WTC11 (cell line): ENCODE results near the gene S100A12. TPM values are rescaled to one million over a fixed set of nuclear protein-coding genes. Genes with fewer than 3 reads are reported as not detected.

Source experiments
- ATAC-seq: fragments of 200-7000 bp; cut with Tn5 transposase; 2 replicates; pipeline ENCODE4 v1.10.0; 2021; ENCODE audit warnings: mild to moderate bottlenecking, moderate library complexity
- CTCF ChIA-PET: fragments of 300-600 bp; sonication (Branson Sonifier 250); formaldehyde crosslinking; loops from one replicate; lab custom pipeline; 2021; ENCODE audit warnings: antibody characterized with exemption; lab: Charles Lee
- POLR2A ChIA-PET: fragments of 350-600 bp; sonication (Branson Sonifier 250); formaldehyde crosslinking; loops from one replicate; lab custom pipeline; 2021; ENCODE audit warnings: antibody characterized with exemption; lab: Charles Lee
- DNase-seq: peaks from one replicate; pipeline ENCODE4 v3.0.0; 2021; ENCODE audit warnings: low spot score
- H3K27ac Mint-ChIP-seq: 2 replicates; pipeline ENCODE4 v1.8.0; 2021; ENCODE audit warnings: mixed read lengths
- H3K27me3 Mint-ChIP-seq: 2 replicates; pipeline ENCODE4 v1.8.0; 2021; ENCODE audit warnings: low read depth, mild to moderate bottlenecking, moderate library complexity, mixed read lengths
- H3K36me3 Mint-ChIP-seq: 2 replicates; pipeline ENCODE4 v1.8.0; 2021; ENCODE audit warnings: mixed read lengths
- H3K4me1 Mint-ChIP-seq: 2 replicates; pipeline ENCODE4 v1.8.0; 2022; ENCODE audit warnings: mixed read lengths
- H3K4me3 Mint-ChIP-seq: 2 replicates; pipeline ENCODE4 v1.8.0; 2021; ENCODE audit warnings: mild to moderate bottlenecking, moderate library complexity, mixed read lengths
- H3K9me3 Mint-ChIP-seq: 2 replicates; pipeline ENCODE4 v1.8.0; 2021; ENCODE audit warnings: mixed read lengths
- NFATC4 ChIP-seq: fragments of 250-450 bp; sonication (Bioruptor Pico); IDR thresholded peaks from 2 replicates; pipeline ENCODE4 v1.9.0; 2021; ENCODE audit warnings: mild to moderate bottlenecking
- total RNA-seq: library from RNA; stranded (reverse); gene quantifications from 3 replicates; pipeline ENCODE4 v1.2.3, GENCODE V29; 2021
- TF ChIP-seq, protein P1 (sequence below): fragments of 200-600 bp; IDR thresholded peaks from 2 replicates; pipeline ENCODE4 v1.8.0; 2022; ENCODE audit warnings: antibody characterized with exemption
- TF ChIP-seq, protein P2 (sequence below): sonication (generic); formaldehyde crosslinking; IDR thresholded peaks from 2 replicates; pipeline ENCODE4 v1.8.1; 2023; ENCODE audit warnings: mild to moderate bottlenecking, missing genetic modification reagents, moderate library complexity
- TF ChIP-seq, protein P3 (sequence below): sonication (generic); formaldehyde crosslinking; IDR thresholded peaks from 2 replicates; pipeline ENCODE4 v1.8.1; 2023; ENCODE audit warnings: mild to moderate bottlenecking, missing genetic modification reagents
- TF ChIP-seq, protein P4 (sequence below): sonication (generic); formaldehyde crosslinking; IDR thresholded peaks from 2 replicates; pipeline ENCODE4 v1.8.0; 2022; ENCODE audit warnings: mild to moderate bottlenecking, missing genetic modification reagents

S100A12 gene
- total RNA-seq, 1 experiment from 2014 or later = not detected

DNA sequence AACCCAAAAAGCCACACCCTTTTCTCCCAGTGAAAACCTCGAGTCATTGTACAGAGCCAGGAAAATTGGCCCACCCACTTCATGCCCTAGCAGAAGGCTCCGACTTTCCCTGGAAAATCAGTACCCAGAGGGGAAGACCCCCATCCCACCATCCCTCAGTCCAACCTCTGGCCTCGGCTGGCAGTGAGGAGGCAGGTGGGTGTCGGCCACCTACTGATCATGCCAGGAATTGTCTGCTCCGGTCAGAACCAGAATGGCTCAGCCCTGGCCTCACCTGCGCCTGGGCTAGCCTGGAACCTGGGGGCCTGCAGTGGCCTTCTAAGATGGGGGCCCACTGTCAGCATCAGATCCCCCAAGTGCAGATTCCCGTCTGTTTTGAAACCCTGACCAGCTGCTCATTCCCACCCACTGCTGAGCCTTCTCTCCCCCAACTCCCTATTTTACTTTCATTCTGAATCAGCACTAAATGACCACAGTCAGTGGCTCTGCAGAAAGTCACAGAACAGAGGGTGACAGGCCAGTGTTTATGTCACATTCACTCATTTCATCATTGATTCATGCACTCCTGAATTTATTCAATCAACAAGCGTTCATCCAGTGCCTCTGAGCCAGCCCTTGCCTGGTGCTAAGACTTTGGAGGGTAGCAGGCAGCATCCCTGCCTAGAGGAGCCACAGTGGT lies 20.8 kb downstream of the S100A12 start:
- ATAC-seq (peak; percentile 8; the same call in 1 of the 2 replicates), DNase-seq (no peak)
- TF ChIP-seq, protein P1, sequence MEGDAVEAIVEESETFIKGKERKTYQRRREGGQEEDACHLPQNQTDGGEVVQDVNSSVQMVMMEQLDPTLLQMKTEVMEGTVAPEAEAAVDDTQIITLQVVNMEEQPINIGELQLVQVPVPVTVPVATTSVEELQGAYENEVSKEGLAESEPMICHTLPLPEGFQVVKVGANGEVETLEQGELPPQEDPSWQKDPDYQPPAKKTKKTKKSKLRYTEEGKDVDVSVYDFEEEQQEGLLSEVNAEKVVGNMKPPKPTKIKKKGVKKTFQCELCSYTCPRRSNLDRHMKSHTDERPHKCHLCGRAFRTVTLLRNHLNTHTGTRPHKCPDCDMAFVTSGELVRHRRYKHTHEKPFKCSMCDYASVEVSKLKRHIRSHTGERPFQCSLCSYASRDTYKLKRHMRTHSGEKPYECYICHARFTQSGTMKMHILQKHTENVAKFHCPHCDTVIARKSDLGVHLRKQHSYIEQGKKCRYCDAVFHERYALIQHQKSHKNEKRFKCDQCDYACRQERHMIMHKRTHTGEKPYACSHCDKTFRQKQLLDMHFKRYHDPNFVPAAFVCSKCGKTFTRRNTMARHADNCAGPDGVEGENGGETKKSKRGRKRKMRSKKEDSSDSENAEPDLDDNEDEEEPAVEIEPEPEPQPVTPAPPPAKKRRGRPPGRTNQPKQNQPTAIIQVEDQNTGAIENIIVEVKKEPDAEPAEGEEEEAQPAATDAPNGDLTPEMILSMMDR = 0 out of 2 replicates have a peak, but pooled peaks have one; percentile 5
- TF ChIP-seq, protein P2, sequence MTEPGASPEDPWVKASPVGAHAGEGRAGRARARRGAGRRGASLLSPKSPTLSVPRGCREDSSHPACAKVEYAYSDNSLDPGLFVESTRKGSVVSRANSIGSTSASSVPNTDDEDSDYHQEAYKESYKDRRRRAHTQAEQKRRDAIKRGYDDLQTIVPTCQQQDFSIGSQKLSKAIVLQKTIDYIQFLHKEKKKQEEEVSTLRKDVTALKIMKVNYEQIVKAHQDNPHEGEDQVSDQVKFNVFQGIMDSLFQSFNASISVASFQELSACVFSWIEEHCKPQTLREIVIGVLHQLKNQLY (CRISPR knock-in tag) = no peak
- H3K36me3 Mint-ChIP-seq = no peaks in the 10 kb centered on the region
- H3K27ac Mint-ChIP-seq = no peak overlapping the region
- ChIA-PET POLR2A (interaction anchor here (0.6 kb wide), 1 partner anchor 138 kb away, joined by 3 read pairs; no protein-coding TSS in a partner anchor), CTCF (interaction anchor here (0.6 to 4.9 kb wide), 65 partner anchors 10 to 631 kb away, joined by 3 to 169 read pairs (median 6); partner anchors contain the start of genes CHTOP, PGLYRP3, RAB13 and S100A13)
- no peak overlapping the region for H3K4me3 Mint-ChIP-seq
- H3K4me1 Mint-ChIP-seq = peaks cover 6% of the 10 kb centered on the region; the same call in 1 of the 2 replicates
- no peaks in the 10 kb centered on the region for H3K9me3 Mint-ChIP-seq
- H3K27me3 Mint-ChIP-seq = peaks cover 10% of the 10 kb centered on the region; the same call in 1 of the 2 replicates

DNA sequence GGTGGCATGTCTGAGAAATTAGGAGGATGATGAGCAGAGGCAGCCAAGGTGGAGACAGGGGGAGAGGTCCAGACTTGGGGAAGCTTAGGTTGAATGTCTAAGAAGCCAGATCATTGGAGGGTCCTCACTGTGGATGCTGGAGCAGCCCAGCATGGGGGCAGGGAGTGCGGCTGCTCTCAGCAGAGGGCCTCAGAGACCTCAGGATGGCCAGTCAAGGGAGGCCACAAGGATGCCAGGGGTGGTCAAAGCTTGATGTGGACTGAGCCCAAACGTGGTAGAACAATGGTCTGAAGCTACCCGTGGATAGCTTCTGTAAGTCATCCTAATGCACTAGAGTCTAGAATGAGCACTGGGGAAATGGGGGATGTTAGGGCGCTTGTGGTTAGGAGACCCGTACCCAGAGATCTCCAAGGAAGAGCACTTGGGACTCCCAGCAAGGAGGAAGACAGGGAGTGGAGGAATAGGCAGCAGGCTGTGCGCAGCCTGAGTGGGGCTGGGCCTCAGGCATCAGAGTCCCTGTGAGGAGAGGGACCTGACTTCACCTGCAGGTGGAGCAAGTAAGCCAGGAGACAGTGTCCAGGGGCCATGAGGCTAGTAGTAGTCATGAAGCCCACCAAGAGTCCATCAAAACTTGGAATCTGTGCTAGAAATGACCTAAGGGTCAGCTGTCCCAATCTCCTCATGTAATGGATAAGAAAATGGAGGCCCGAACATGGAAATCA lies 22.0 kb downstream of the S100A12 start:
- DNase-seq = peak; percentile 59
- ChIA-PET POLR2A (interaction anchor here (0.8 kb wide), 1 partner anchor 172 kb away, joined by 3 read pairs; no protein-coding TSS in a partner anchor), CTCF (interaction anchor here (0.5 to 4.9 kb wide), 45 partner anchors 8 to 308 kb away, joined by 3 to 169 read pairs (median 5); partner anchors contain the start of genes CHTOP, PGLYRP3, S100A12 and S100A13)
- H3K9me3 Mint-ChIP-seq = no peaks in the 10 kb centered on the region
- ATAC-seq = peak; percentile 81
- H3K4me3 Mint-ChIP-seq = no peak overlapping the region
- no peak overlapping the region for H3K27ac Mint-ChIP-seq
- H3K27me3 Mint-ChIP-seq = peaks cover 18% of the 10 kb centered on the region; the same call in 1 of the 2 replicates
- peaks cover 8% of the 10 kb centered on the region; the same call in 1 of the 2 replicates for H3K4me1 Mint-ChIP-seq
- TF ChIP-seq, protein P3, sequence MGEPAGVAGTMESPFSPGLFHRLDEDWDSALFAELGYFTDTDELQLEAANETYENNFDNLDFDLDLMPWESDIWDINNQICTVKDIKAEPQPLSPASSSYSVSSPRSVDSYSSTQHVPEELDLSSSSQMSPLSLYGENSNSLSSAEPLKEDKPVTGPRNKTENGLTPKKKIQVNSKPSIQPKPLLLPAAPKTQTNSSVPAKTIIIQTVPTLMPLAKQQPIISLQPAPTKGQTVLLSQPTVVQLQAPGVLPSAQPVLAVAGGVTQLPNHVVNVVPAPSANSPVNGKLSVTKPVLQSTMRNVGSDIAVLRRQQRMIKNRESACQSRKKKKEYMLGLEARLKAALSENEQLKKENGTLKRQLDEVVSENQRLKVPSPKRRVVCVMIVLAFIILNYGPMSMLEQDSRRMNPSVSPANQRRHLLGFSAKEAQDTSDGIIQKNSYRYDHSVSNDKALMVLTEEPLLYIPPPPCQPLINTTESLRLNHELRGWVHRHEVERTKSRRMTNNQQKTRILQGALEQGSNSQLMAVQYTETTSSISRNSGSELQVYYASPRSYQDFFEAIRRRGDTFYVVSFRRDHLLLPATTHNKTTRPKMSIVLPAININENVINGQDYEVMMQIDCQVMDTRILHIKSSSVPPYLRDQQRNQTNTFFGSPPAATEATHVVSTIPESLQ (CRISPR knock-in tag) = no peak
- TF ChIP-seq, protein P4, sequence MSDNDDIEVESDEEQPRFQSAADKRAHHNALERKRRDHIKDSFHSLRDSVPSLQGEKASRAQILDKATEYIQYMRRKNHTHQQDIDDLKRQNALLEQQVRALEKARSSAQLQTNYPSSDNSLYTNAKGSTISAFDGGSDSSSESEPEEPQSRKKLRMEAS = peak; percentile 33; the same call in 1 of the 2 replicates
- no peaks in the 10 kb centered on the region for H3K36me3 Mint-ChIP-seq

DNA sequence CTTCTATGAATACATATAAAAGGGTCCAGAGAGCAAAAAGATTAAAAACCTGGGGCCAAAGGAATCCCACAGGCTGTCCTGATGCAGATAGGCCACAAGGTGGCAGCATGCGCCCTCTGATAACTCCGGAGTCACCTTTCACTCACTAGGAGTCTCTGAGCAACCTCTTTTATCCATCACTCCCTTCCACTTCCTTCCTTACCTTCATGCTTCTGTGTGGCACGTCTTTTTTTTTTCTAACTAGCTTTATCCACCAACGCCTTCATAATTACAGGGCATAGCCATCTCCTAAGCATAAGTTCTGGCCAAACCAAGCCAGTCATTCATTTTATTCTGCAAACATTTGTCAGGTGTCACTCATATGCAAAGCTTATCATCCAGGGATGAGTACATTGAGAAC lies 22.9 kb downstream of the S100A12 start:
- Mint-ChIP-seq H3K36me3 (no peaks in the 10 kb centered on the region), H3K27me3 (peaks cover 18% of the 10 kb centered on the region; the same call in 1 of the 2 replicates)
- peak; percentile 29 for ATAC-seq
- POLR2A ChIA-PET = no interaction called here
- TF ChIP-seq, protein P1 = peak; percentile 76
- TF ChIP-seq NFATC4 = no peak
- TF ChIP-seq, all 79 proteins: peak for 1
- Mint-ChIP-seq H3K4me1 (peaks cover 6% of the 10 kb centered on the region; the same call in 1 of the 2 replicates), H3K27ac (no peak overlapping the region), H3K4me3 (no peak overlapping the region), H3K9me3 (no peaks in the 10 kb centered on the region)
- DNase-seq = peak; percentile 68
- CTCF ChIA-PET = interaction anchor here (0.7 to 4.9 kb wide), 29 partner anchors 9 to 309 kb away, joined by 3 to 169 read pairs (median 7); partner anchors contain the start of genes CHTOP, PGLYRP3, S100A13 and S100A16
